Measurements from ENCODE around the gene DMXL1.
A peak's percentile ranks its signal among the peaks of the same experiment; 100 is the strongest.
"Not testable (repeated sequence)": the region's sequence is repeated elsewhere in the genome, so short reads cannot be mapped to it uniquely, and the experiment has no call there.

Gene DMXL1

GRCh38 chr5:119212026-119212425 is 141.1 kb downstream of the DMXL1 start:
- no peak for DNase-seq (ENCODE audit: low read depth, low spot score)

- DNase-seq (ENCODE audit: low read depth, low spot score) = no peak
Measured at GRCh38 chr5:119212676-119213075, 141.8 kb downstream of the DMXL1 start.

GRCh38 chr5:119217183-119217582 is 146.3 kb downstream of the DMXL1 start:
- DNase-seq (ENCODE audit: low read depth, low spot score) = no peak

- no peak for DNase-seq (ENCODE audit: low read depth, low spot score)
Measured at GRCh38 chr5:119218830-119219782, 148.2 kb downstream of the DMXL1 start.

GRCh38 chr5:119220576-119221197 is 149.8 kb downstream of the DMXL1 start:
- DNase-seq (ENCODE audit: low read depth, low spot score) = no peak

- no peak for DNase-seq (ENCODE audit: low read depth, low spot score)
Measured at GRCh38 chr5:119221330-119221729, 150.4 kb downstream of the DMXL1 start.

GRCh38 chr5:119229950-119230349 is 159.1 kb downstream of the DMXL1 start:
- no peak for DNase-seq (ENCODE audit: low read depth, low spot score)

GRCh38 chr5:119238265-119239118 is 167.6 kb downstream of the DMXL1 start:
- DNase-seq (ENCODE audit: low read depth, low spot score) = no peak

- DNase-seq (ENCODE audit: low read depth, low spot score) = no peak
Measured at GRCh38 chr5:119239119-119239417, 168.2 kb downstream of the DMXL1 start.

- DNase-seq (ENCODE audit: low read depth, low spot score) = not testable (repeated sequence)
Measured at GRCh38 chr5:119239826-119240225, 168.9 kb downstream of the DMXL1 start.

GRCh38 chr5:119243888-119244287 is 173.0 kb downstream of the DMXL1 start:
- DNase-seq (ENCODE audit: low read depth, low spot score) = no peak

GRCh38 chr5:119250946-119251901 is 180.3 kb downstream of the DMXL1 start:
- DNase-seq (ENCODE audit: low read depth, low spot score) = no peak

- DNase-seq (ENCODE audit: low read depth, low spot score) = no peak
Measured at GRCh38 chr5:119255571-119256356, 184.9 kb downstream of the DMXL1 start.

GRCh38 chr5:119257613-119258012 is 186.7 kb downstream of the DMXL1 start:
- no peak for DNase-seq (ENCODE audit: low read depth, low spot score)

- no peak for DNase-seq (ENCODE audit: low read depth, low spot score)
Measured at GRCh38 chr5:119263639-119264038, 192.8 kb downstream of the DMXL1 start.

- DNase-seq (ENCODE audit: low read depth, low spot score) = no peak
Measured at GRCh38 chr5:119264186-119264585, 193.3 kb downstream of the DMXL1 start.

- DNase-seq (ENCODE audit: low read depth, low spot score) = peak; percentile 69
Measured at GRCh38 chr5:119267958-119268386, 197.1 kb downstream of the DMXL1 start.

GRCh38 chr5:119268387-119269060 is 197.6 kb downstream of the DMXL1 start:
- DNase-seq (ENCODE audit: low read depth, low spot score) = peak; percentile 91
